Tibial nerve (tissue), 3 donors: ENCODE results near the gene ALOXE3.

Experiments used
- POLR2A ChIP-seq, 2 donors: fragments of 450-650 bp; IDR thresholded peaks; one replicate each; pipeline ENCODE4 v1.6.1; 2017; ENCODE audit warnings: antibody characterized with exemption in 2 of 2, mild to moderate bottlenecking in 2 of 2, moderate library complexity in 2 of 2
- TF ChIP-seq, protein P1 (sequence below), 5 experiments: fragments of 200-600 bp in 3 of 5; fragments of 450-650 bp in 2 of 5; sonication (generic) in 3 of 5; IDR thresholded peaks; one replicate each; pipeline ENCODE4 v1.5.1; 2016 to 2019; ENCODE audit warnings: antibody characterized with exemption in 5 of 5, mild to moderate bottlenecking in 3 of 5, moderate library complexity in 2 of 5

DNA sequence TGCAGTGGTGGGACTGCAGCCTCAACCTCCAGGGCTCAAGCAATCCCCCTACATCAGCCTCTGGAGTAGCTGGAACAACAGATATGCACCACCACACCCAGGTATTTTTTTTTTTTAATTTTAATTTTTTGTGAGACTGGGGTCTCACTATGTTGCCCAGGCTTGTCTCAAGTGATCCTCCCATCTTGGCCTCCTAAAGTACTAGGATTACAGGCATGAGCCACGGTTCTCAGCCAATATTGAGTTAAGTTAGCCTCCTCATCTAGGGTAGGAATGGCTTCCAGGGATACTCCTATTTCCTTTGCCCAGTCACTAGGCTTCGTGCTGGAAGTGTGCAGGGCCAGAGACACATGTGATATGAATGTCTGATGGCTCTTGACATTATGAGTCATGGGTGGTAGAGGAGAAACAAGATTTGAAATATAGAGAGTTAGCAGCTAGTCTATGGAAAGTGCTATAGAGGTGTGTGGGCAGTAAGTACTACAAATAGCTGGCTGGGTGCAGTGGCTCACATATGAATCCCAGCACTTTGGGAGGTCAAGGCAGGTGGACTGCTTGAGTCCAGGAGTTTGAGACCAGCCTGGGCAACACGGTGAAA, 13.6 kb upstream of the ALOXE3 start:
- TF ChIP-seq, protein P1, sequence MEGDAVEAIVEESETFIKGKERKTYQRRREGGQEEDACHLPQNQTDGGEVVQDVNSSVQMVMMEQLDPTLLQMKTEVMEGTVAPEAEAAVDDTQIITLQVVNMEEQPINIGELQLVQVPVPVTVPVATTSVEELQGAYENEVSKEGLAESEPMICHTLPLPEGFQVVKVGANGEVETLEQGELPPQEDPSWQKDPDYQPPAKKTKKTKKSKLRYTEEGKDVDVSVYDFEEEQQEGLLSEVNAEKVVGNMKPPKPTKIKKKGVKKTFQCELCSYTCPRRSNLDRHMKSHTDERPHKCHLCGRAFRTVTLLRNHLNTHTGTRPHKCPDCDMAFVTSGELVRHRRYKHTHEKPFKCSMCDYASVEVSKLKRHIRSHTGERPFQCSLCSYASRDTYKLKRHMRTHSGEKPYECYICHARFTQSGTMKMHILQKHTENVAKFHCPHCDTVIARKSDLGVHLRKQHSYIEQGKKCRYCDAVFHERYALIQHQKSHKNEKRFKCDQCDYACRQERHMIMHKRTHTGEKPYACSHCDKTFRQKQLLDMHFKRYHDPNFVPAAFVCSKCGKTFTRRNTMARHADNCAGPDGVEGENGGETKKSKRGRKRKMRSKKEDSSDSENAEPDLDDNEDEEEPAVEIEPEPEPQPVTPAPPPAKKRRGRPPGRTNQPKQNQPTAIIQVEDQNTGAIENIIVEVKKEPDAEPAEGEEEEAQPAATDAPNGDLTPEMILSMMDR (IDR thresholded peaks at IDR 0.05), result no peak
- no peak for TF ChIP-seq POLR2A (IDR thresholded peaks at IDR 0.05)
